ENCODE data around the gene TAP1.

Gene TAP1

GRCh38 chr6:32839356-32839755 lies 14.1 kb downstream of the TAP1 start:
- Histone ChIP-seq H3K27ac (ENCODE audit: low read depth, low read length) (no peak overlapping the region), H2AFZ (ENCODE audit: low read length, unreplicated experiment) (no peak overlapping the region), H3K36me3 (ENCODE audit: insufficient read depth, low read length) (peaks cover 16% of the 10 kb centered on the region; the same call in 1 of the 2 replicates), H3K79me2 (ENCODE audit: control insufficient read depth, insufficient read depth, low read length, unreplicated experiment) (peaks cover 48% of the 10 kb centered on the region), H3K4me1 (ENCODE audit: control insufficient read depth, insufficient read depth, low read length, unreplicated experiment) (peaks cover 25% of the 10 kb centered on the region), H3K27me3 (ENCODE audit: insufficient read depth, low read length) (no peaks in the 10 kb centered on the region), H3K4me3 (ENCODE audit: low read depth, low read length) (no peak overlapping the region)

GRCh38 chr6:32838114-32838958 lies 15.2 kb downstream of the TAP1 start, which contains the start of gene TAP2:
TAP2 (minus strand) TSS chr6:32838739; CDS start chr6:32838233, 506 bp downstream.
- Histone ChIP-seq H3K79me2 (ENCODE audit: control insufficient read depth, insufficient read depth, low read length, unreplicated experiment) (peaks cover 39% of the 10 kb centered on the region), H3K36me3 (ENCODE audit: insufficient read depth, low read length) (peaks cover 22% of the 10 kb centered on the region; the same call in 1 of the 2 replicates), H3K4me3 (ENCODE audit: low read depth, low read length) (peak within 1 kb of the TSS; percentile 89), H3K27ac (ENCODE audit: low read depth, low read length) (peak within 1 kb of the TSS; percentile 70), H3K4me1 (ENCODE audit: control insufficient read depth, insufficient read depth, low read length, unreplicated experiment) (peaks cover 25% of the 10 kb centered on the region), H2AFZ (ENCODE audit: low read length, unreplicated experiment) (peak within 1 kb of the TSS; percentile 51), H3K27me3 (ENCODE audit: insufficient read depth, low read length) (no peaks in the 10 kb centered on the region)

GRCh38 chr6:32837651-32838113 lies 15.8 kb downstream of the TAP1 start:
- Histone ChIP-seq H3K79me2 (ENCODE audit: control insufficient read depth, insufficient read depth, low read length, unreplicated experiment) (peaks cover 33% of the 10 kb centered on the region), H3K36me3 (ENCODE audit: insufficient read depth, low read length) (peaks cover 22% of the 10 kb centered on the region; the same call in 1 of the 2 replicates), H3K27ac (ENCODE audit: low read depth, low read length) (peak overlapping the region; percentile 70; the same call in 1 of the 2 replicates), H3K4me1 (ENCODE audit: control insufficient read depth, insufficient read depth, low read length, unreplicated experiment) (peaks cover 22% of the 10 kb centered on the region), H3K27me3 (ENCODE audit: insufficient read depth, low read length) (no peaks in the 10 kb centered on the region), H2AFZ (ENCODE audit: low read length, unreplicated experiment) (peak overlapping the region; percentile 36), H3K4me3 (ENCODE audit: low read depth, low read length) (peak overlapping the region; percentile 89)

GRCh38 chr6:32836873-32837272 lies 16.6 kb downstream of the TAP1 start:
- H3K4me1 ChIP-seq (ENCODE audit: control insufficient read depth, insufficient read depth, low read length, unreplicated experiment), result peaks cover 14% of the 10 kb centered on the region
- peaks cover 25% of the 10 kb centered on the region for H3K79me2 ChIP-seq (ENCODE audit: control insufficient read depth, insufficient read depth, low read length, unreplicated experiment)
- H3K27me3 ChIP-seq (ENCODE audit: insufficient read depth, low read length), result no peaks in the 10 kb centered on the region
- H2AFZ ChIP-seq (ENCODE audit: low read length, unreplicated experiment), result no peak overlapping the region
- peaks cover 16% of the 10 kb centered on the region; the same call in 1 of the 2 replicates for H3K36me3 ChIP-seq (ENCODE audit: insufficient read depth, low read length)
- peak overlapping the region; percentile 89 for H3K4me3 ChIP-seq (ENCODE audit: low read depth, low read length)
- no peak overlapping the region for H3K27ac ChIP-seq (ENCODE audit: low read depth, low read length)

GRCh38 chr6:32835167-32835893 lies 18.2 kb downstream of the TAP1 start:
- Histone ChIP-seq H3K4me3 (ENCODE audit: low read depth, low read length) (no peak overlapping the region), H3K4me1 (ENCODE audit: control insufficient read depth, insufficient read depth, low read length, unreplicated experiment) (peaks cover 11% of the 10 kb centered on the region), H3K27me3 (ENCODE audit: insufficient read depth, low read length) (no peaks in the 10 kb centered on the region), H3K36me3 (ENCODE audit: insufficient read depth, low read length) (peaks cover 10% of the 10 kb centered on the region; the same call in 1 of the 2 replicates), H3K27ac (ENCODE audit: low read depth, low read length) (no peak overlapping the region), H2AFZ (ENCODE audit: low read length, unreplicated experiment) (no peak overlapping the region), H3K79me2 (ENCODE audit: control insufficient read depth, insufficient read depth, low read length, unreplicated experiment) (peaks cover 23% of the 10 kb centered on the region)

GRCh38 chr6:32833664-32834063 lies 19.8 kb downstream of the TAP1 start:
- no peak overlapping the region for H3K4me3 ChIP-seq (ENCODE audit: low read depth, low read length)
- H3K27me3 ChIP-seq (ENCODE audit: insufficient read depth, low read length), result no peaks in the 10 kb centered on the region
- peaks cover 23% of the 10 kb centered on the region for H3K79me2 ChIP-seq (ENCODE audit: control insufficient read depth, insufficient read depth, low read length, unreplicated experiment)
- no peak overlapping the region for H3K27ac ChIP-seq (ENCODE audit: low read depth, low read length)
- H2AFZ ChIP-seq (ENCODE audit: low read length, unreplicated experiment), result no peak overlapping the region
- H3K36me3 ChIP-seq (ENCODE audit: insufficient read depth, low read length), result peaks cover 10% of the 10 kb centered on the region; the same call in 1 of the 2 replicates
- peaks cover 11% of the 10 kb centered on the region for H3K4me1 ChIP-seq (ENCODE audit: control insufficient read depth, insufficient read depth, low read length, unreplicated experiment)

GRCh38 chr6:32832535-32832934 lies 21.0 kb downstream of the TAP1 start:
- no peak overlapping the region for H3K4me3 ChIP-seq (ENCODE audit: low read depth, low read length)
- no peaks in the 10 kb centered on the region for H3K27me3 ChIP-seq (ENCODE audit: insufficient read depth, low read length)
- peaks cover 9% of the 10 kb centered on the region for H3K4me1 ChIP-seq (ENCODE audit: control insufficient read depth, insufficient read depth, low read length, unreplicated experiment)
- H3K79me2 ChIP-seq (ENCODE audit: control insufficient read depth, insufficient read depth, low read length, unreplicated experiment), result peaks cover 18% of the 10 kb centered on the region
- H3K27ac ChIP-seq (ENCODE audit: low read depth, low read length), result no peak overlapping the region
- no peak overlapping the region for H2AFZ ChIP-seq (ENCODE audit: low read length, unreplicated experiment)
- H3K36me3 ChIP-seq (ENCODE audit: insufficient read depth, low read length), result peaks cover 10% of the 10 kb centered on the region; the same call in 1 of the 2 replicates

GRCh38 chr6:32830936-32831335 lies 22.6 kb downstream of the TAP1 start:
- no peak overlapping the region for H3K27ac ChIP-seq (ENCODE audit: low read depth, low read length)
- H3K4me3 ChIP-seq (ENCODE audit: low read depth, low read length), result no peak overlapping the region
- H2AFZ ChIP-seq (ENCODE audit: low read length, unreplicated experiment), result no peak overlapping the region
- no peaks in the 10 kb centered on the region for H3K27me3 ChIP-seq (ENCODE audit: insufficient read depth, low read length)
- peaks cover 10% of the 10 kb centered on the region; the same call in 1 of the 2 replicates for H3K36me3 ChIP-seq (ENCODE audit: insufficient read depth, low read length)
- H3K79me2 ChIP-seq (ENCODE audit: control insufficient read depth, insufficient read depth, low read length, unreplicated experiment), result peaks cover 4% of the 10 kb centered on the region
- peaks cover 6% of the 10 kb centered on the region for H3K4me1 ChIP-seq (ENCODE audit: control insufficient read depth, insufficient read depth, low read length, unreplicated experiment)

- H2AFZ ChIP-seq (ENCODE audit: low read length, unreplicated experiment), result no peak overlapping the region
- peaks cover 9% of the 10 kb centered on the region; the same call in 1 of the 2 replicates for H3K36me3 ChIP-seq (ENCODE audit: insufficient read depth, low read length)
- no peak overlapping the region for H3K4me3 ChIP-seq (ENCODE audit: low read depth, low read length)
- no peak overlapping the region for H3K27ac ChIP-seq (ENCODE audit: low read depth, low read length)
- peaks cover 7% of the 10 kb centered on the region for H3K4me1 ChIP-seq (ENCODE audit: control insufficient read depth, insufficient read depth, low read length, unreplicated experiment)
- H3K79me2 ChIP-seq (ENCODE audit: control insufficient read depth, insufficient read depth, low read length, unreplicated experiment), result peaks cover 1% of the 10 kb centered on the region
- H3K27me3 ChIP-seq (ENCODE audit: insufficient read depth, low read length), result no peaks in the 10 kb centered on the region
These were observed 23.5 kb downstream of the TAP1 start for GRCh38 chr6:32830017-32830416.

GRCh38 chr6:32829495-32829894 lies 24.0 kb downstream of the TAP1 start:
- H2AFZ ChIP-seq (ENCODE audit: low read length, unreplicated experiment), result no peak overlapping the region
- H3K79me2 ChIP-seq (ENCODE audit: control insufficient read depth, insufficient read depth, low read length, unreplicated experiment), result no peaks in the 10 kb centered on the region
- no peaks in the 10 kb centered on the region for H3K27me3 ChIP-seq (ENCODE audit: insufficient read depth, low read length)
- H3K36me3 ChIP-seq (ENCODE audit: insufficient read depth, low read length), result peaks cover 7% of the 10 kb centered on the region; the same call in 1 of the 2 replicates
- H3K4me1 ChIP-seq (ENCODE audit: control insufficient read depth, insufficient read depth, low read length, unreplicated experiment), result peaks cover 7% of the 10 kb centered on the region
- H3K4me3 ChIP-seq (ENCODE audit: low read depth, low read length), result no peak overlapping the region
- no peak overlapping the region for H3K27ac ChIP-seq (ENCODE audit: low read depth, low read length)
